SK-N-SH (cell line): ENCODE measurements around the gene CUEDC1.
A peak's percentile ranks its signal among the peaks of the same experiment; 100 is the strongest.

ENCODE experiments used
- EP300 ChIP-seq, 2 experiments: IDR thresholded peaks; 2 replicates each; pipeline versions ENCODE4 v1.4.0 to v1.6.1; 2012; ENCODE audit warnings: borderline replicate concordance in 1 of 2, low read depth in 1 of 2, low read length in 1 of 2
- EZH2phosphoT487 ChIP-seq: fragments of 200-600 bp; sonication (generic); IDR thresholded peaks from 2 replicates; pipeline ENCODE4 v1.6.1; 2017; ENCODE audit warnings: low read depth, mixed run types, mild to moderate bottlenecking, antibody characterized with exemption, moderate library complexity, borderline replicate concordance
- GATA2 ChIP-seq: sonication (generic); formaldehyde crosslinking; IDR thresholded peaks from 2 replicates; pipeline ENCODE4 v1.5.0; 2020; ENCODE audit warnings: mild to moderate bottlenecking, missing genetic modification reagents
- MAX ChIP-seq: IDR thresholded peaks from 2 replicates; pipeline ENCODE4 v1.4.0; 2012; ENCODE audit warnings: low read depth
- PBX3 ChIP-seq: IDR thresholded peaks from 2 replicates; pipeline ENCODE4; 2012
- POLR2AphosphoS5 ChIP-seq: IDR thresholded peaks from 2 replicates; pipeline ENCODE4 v1.6.1; 2012; ENCODE audit warnings: low read depth, low read length
- RCOR1 ChIP-seq: fragments of 150-350 bp; IDR thresholded peaks from 2 replicates; pipeline ENCODE4 v1.6.1; 2017; ENCODE audit warnings: antibody characterized with exemption, low read length
- SIN3A ChIP-seq: IDR thresholded peaks from 2 replicates; pipeline ENCODE4 v1.6.1; 2012; ENCODE audit warnings: low read depth, mild to moderate bottlenecking, low read length, moderate library complexity, borderline replicate concordance
- SMC3 ChIP-seq: IDR thresholded peaks from 2 replicates; pipeline ENCODE4 v1.6.1; 2012; ENCODE audit warnings: low read depth, low read length, improper control_type of control experiment
- YY1 ChIP-seq: IDR thresholded peaks from 2 replicates; pipeline ENCODE4 v1.4.0; 2012; ENCODE audit warnings: low read depth, mild to moderate bottlenecking
- TF ChIP-seq, protein P1 (sequence below): fragments of 200-600 bp; sonication (generic); IDR thresholded peaks from 2 replicates; pipeline ENCODE4 v1.6.1; 2017; ENCODE audit warnings: antibody characterized with exemption, mild to moderate bottlenecking, moderate library complexity
- TF ChIP-seq, protein P2 (sequence below): fragments of 150-350 bp; IDR thresholded peaks from 2 replicates; pipeline ENCODE4 v1.6.1; 2017; ENCODE audit warnings: antibody characterized with exemption, low read length, low read depth, borderline replicate concordance

DNA sequence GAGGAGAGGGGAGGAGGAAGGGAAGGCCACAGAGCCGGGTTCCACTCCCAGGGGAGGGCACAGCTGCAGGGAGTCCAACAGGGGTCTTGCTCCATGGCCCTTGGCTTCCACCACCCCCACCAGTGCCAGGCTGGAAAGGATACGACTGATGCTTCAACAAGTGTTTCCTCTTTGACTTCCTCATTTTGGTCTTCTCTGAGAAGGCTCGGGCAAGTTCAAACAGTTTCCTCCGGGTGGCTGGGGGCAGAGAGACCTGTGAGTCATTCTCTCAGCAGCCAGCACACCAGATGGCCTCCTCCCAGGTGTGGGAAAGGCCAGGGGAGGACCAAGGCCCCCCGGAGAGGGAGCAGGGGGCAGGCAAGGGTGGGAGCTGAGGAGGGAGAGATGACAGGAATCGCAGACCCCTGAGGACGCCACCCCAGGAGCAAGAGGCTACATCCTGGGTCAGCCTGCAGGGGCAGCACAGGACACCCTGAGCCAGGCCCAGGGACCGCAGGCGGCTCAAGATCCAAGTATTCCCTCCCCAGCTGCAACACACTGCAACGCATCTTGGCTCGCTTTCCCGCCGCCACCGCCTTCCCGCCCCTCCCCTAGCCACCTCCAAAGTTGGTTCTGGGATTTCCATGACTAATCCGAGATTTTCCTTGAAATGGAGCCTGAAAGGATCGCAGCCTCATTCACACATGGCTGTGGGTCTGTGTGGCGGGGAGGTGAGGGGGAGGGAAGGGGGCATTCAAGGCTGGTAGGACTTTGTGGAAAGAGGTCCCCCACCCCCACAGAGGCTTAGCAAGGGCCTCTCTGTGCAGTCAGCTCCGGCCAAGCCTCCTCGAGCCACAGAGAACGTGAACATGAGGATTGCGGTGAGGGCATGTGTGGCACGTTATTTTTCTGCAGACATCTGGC, 87.0 kb downstream of the CUEDC1 start:
- TF ChIP-seq RCOR1 (no peak), SMC3 (peak; percentile 35; the same call in 1 of the 2 replicates), EP300 (IDR thresholded peaks at IDR 0.05; ENCODE audit: borderline replicate concordance in 1 of 2, low read depth in 1 of 2, low read length in 1 of 2) (peak; percentile 62 to 98), EZH2phosphoT487 (no peak), MAX (peak; percentile 89), SIN3A (peak; percentile 68; the same call in 1 of the 2 replicates), GATA2 (CRISPR knock-in tag) (no peak), PBX3 (peak; percentile 78), POLR2AphosphoS5 (peak; percentile 83), YY1 (peak; percentile 68; the same call in 1 of the 2 replicates)
- TF ChIP-seq, protein P1, sequence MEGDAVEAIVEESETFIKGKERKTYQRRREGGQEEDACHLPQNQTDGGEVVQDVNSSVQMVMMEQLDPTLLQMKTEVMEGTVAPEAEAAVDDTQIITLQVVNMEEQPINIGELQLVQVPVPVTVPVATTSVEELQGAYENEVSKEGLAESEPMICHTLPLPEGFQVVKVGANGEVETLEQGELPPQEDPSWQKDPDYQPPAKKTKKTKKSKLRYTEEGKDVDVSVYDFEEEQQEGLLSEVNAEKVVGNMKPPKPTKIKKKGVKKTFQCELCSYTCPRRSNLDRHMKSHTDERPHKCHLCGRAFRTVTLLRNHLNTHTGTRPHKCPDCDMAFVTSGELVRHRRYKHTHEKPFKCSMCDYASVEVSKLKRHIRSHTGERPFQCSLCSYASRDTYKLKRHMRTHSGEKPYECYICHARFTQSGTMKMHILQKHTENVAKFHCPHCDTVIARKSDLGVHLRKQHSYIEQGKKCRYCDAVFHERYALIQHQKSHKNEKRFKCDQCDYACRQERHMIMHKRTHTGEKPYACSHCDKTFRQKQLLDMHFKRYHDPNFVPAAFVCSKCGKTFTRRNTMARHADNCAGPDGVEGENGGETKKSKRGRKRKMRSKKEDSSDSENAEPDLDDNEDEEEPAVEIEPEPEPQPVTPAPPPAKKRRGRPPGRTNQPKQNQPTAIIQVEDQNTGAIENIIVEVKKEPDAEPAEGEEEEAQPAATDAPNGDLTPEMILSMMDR = peak; percentile 70
- TF ChIP-seq, protein P2, sequence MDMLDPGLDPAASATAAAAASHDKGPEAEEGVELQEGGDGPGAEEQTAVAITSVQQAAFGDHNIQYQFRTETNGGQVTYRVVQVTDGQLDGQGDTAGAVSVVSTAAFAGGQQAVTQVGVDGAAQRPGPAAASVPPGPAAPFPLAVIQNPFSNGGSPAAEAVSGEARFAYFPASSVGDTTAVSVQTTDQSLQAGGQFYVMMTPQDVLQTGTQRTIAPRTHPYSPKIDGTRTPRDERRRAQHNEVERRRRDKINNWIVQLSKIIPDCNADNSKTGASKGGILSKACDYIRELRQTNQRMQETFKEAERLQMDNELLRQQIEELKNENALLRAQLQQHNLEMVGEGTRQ = no peak
